Prostate gland (tissue), 2 donors: ENCODE measurements around the gene VWF.

Experiments used
- CTCF ChIP-seq, 4 experiments: fragments of 200-600 bp in 2 of 4; fragments of 450-650 bp in 2 of 4; sonication (generic) in 2 of 4; IDR thresholded peaks; 1 replicate in 3 of 4; 2 replicates in 1 of 4; pipeline ENCODE4 v1.5.1; 2016 to 2019; ENCODE audit warnings: antibody characterized with exemption in 4 of 4, mild to moderate bottlenecking in 2 of 4, moderate library complexity in 2 of 4
- POLR2AphosphoS5 ChIP-seq: sonication (generic); formaldehyde crosslinking; IDR thresholded peaks from one replicate; pipeline ENCODE4 v1.6.1; 2017; ENCODE audit warnings: antibody characterized with exemption

GRCh38 chr12:6065863-6066199 lies 58.6 kb downstream of the VWF start:
- TF ChIP-seq CTCF (IDR thresholded peaks at IDR 0.05): no peak
- TF ChIP-seq POLR2AphosphoS5: no peak
